Caco-2 (cell line): ENCODE data around the gene SCG2. TPM values are rescaled to one million over a fixed set of nuclear protein-coding genes. Genes with fewer than 3 reads are reported as not detected.

Source experiments
- BruUV-seq: library from RNA; stranded (reverse); fragments of 400-500 nt; replicated peaks from 2 replicates; lab custom pipeline; 2021; lab: Mats Ljungman, UMichigan
- CTCF ChIA-PET: fragments of 300-600 bp; sonication (Branson Sonifier 250); formaldehyde crosslinking; loops from one replicate; lab custom pipeline; 2022; ENCODE audit warnings: antibody characterized with exemption; lab: Charles Lee
- POLR2A ChIA-PET: fragments of 300-600 bp; sonication (Branson Sonifier 250); formaldehyde crosslinking; loops from one replicate; lab custom pipeline; 2022; ENCODE audit warnings: antibody characterized with exemption; lab: Charles Lee
- DNase-seq, 2 experiments: peaks; one replicate each; pipeline versions ENCODE4 v3.0.0 to v3.0.0-alpha.2; 2020 to 2022
- H3K27me3 ChIP-seq: replicated peaks from 2 replicates; pipeline ENCODE4 v1.6.0; 2011; ENCODE audit warnings: low read length; ENCODE audit not compliant: control insufficient read depth, insufficient read depth
- H3K36me3 ChIP-seq: 2 replicates; pipeline ENCODE4 v1.5.1; 2011; ENCODE audit warnings: low read length; ENCODE audit not compliant: control insufficient read depth, insufficient read depth
- H3K4me1 ChIP-seq: fragments of 250-450 bp; sonication (Bioruptor Pico); 2 replicates; pipeline ENCODE4 v1.5.1; 2020; ENCODE audit warnings: mild to moderate bottlenecking
- H3K4me3 ChIP-seq: 2 replicates; pipeline ENCODE4 v1.5.1; 2011; ENCODE audit warnings: low read depth, mild to moderate bottlenecking, control low read depth, low read length
- H3K9me3 ChIP-seq: fragments of 250-450 bp; sonication (Bioruptor Pico); 2 replicates; pipeline ENCODE4 v1.5.1; 2020; ENCODE audit warnings: mild to moderate bottlenecking, moderate library complexity
- H3K27ac Mint-ChIP-seq: one replicate; pipeline ENCODE4 v1.8.0; 2022; ENCODE audit warnings: mixed read lengths; ENCODE audit not compliant: unreplicated experiment
- H3K27me3 Mint-ChIP-seq: one replicate; pipeline ENCODE4 v1.8.0; 2022; ENCODE audit warnings: mixed read lengths; ENCODE audit not compliant: insufficient read depth, unreplicated experiment
- H3K36me3 Mint-ChIP-seq: one replicate; pipeline ENCODE4 v1.8.0; 2022; ENCODE audit warnings: mild to moderate bottlenecking, mixed read lengths; ENCODE audit not compliant: insufficient read depth, unreplicated experiment
- H3K4me1 Mint-ChIP-seq: one replicate; pipeline ENCODE4 v1.8.0; 2022; ENCODE audit warnings: low read depth, mixed read lengths; ENCODE audit not compliant: unreplicated experiment
- H3K4me3 Mint-ChIP-seq: one replicate; pipeline ENCODE4 v1.8.0; 2022; ENCODE audit warnings: mild to moderate bottlenecking, moderate library complexity, mixed read lengths; ENCODE audit not compliant: unreplicated experiment
- H3K9me3 Mint-ChIP-seq: one replicate; pipeline ENCODE4 v1.8.0; 2022; ENCODE audit warnings: mixed read lengths; ENCODE audit not compliant: unreplicated experiment
- CTCF ChIP-seq, 2 experiments: fragments of 200-600 bp in 1 of 2; IDR thresholded peaks; 1 replicate in 1 of 2; 2 replicates in 1 of 2; pipeline versions ENCODE4 v1.5.1 to v1.8.0; 2011 to 2022; ENCODE audit warnings: antibody characterized with exemption in 1 of 2, control low read depth in 1 of 2, inconsistent platforms in 1 of 2, low read depth in 1 of 2, low read length in 1 of 2, mild to moderate bottlenecking in 1 of 2, moderate library complexity in 1 of 2; ENCODE audit not compliant: insufficient read depth in 1 of 2, severe bottlenecking in 1 of 2, unreplicated experiment in 1 of 2
- intact Hi-C: fragments of 100-400 bp; cut with micrococcal nuclease; formaldehyde crosslinking; loops from one replicate; pipeline ENCODE4 v1.10.0; 2022; ENCODE audit not compliant: unreplicated experiment
- total RNA-seq: library from RNA; stranded (reverse); gene quantifications from 2 replicates; pipeline ENCODE4 v1.2.3, GENCODE V29; 2022

SCG2 gene
- total RNA-seq, 1 experiment from 2014 or later: 0.41 TPM

GRCh38 chr2:223602972-223603371 is 811 bp upstream of the SCG2 start:
- no peak for TF ChIP-seq CTCF (IDR thresholded peaks at IDR 0.05; ENCODE audit: insufficient read depth in 1 of 2, low read depth in 1 of 2, low read length in 1 of 2, severe bottlenecking in 1 of 2, unreplicated experiment in 1 of 2)
- no peaks in the 10 kb centered on the region for H3K36me3 Mint-ChIP-seq
- H3K27me3 ChIP-seq: no peaks in the 10 kb centered on the region
- no peak overlapping the region for H3K27ac Mint-ChIP-seq
- ChIA-PET CTCF (no interaction called here), POLR2A (no interaction called here)
- H3K27me3 Mint-ChIP-seq: peaks cover 23% of the 10 kb centered on the region
- H3K9me3 ChIP-seq: no peaks in the 10 kb centered on the region
- no TSS peak for BruUV-seq
- no peaks in the 10 kb centered on the region for H3K36me3 ChIP-seq
- intact Hi-C loops: loop anchor here (5.0 kb wide), 1 partner anchor 146 kb away; no protein-coding TSS in a partner anchor
- no peak for DNase-seq
- H3K4me1 ChIP-seq: no peaks in the 10 kb centered on the region
- H3K4me3 Mint-ChIP-seq: no peak overlapping the region
- H3K4me3 ChIP-seq: no peak overlapping the region
- no peaks in the 10 kb centered on the region for H3K4me1 Mint-ChIP-seq
- H3K9me3 Mint-ChIP-seq: no peaks in the 10 kb centered on the region

GRCh38 chr2:223601018-223601417 is 1.1 kb downstream of the SCG2 start:
- intact Hi-C loops: loop anchor here (5.0 kb wide), 1 partner anchor 144 kb away; no protein-coding TSS in a partner anchor
- POLR2A ChIA-PET: no interaction called here

GRCh38 chr2:223599640-223600380 is 2.4 kb downstream of the SCG2 start:
- no peaks in the 10 kb centered on the region for H3K36me3 Mint-ChIP-seq
- H3K4me3 ChIP-seq: no peak overlapping the region
- no peaks in the 10 kb centered on the region for H3K4me1 Mint-ChIP-seq
- TF ChIP-seq CTCF (IDR thresholded peaks at IDR 0.05; ENCODE audit: insufficient read depth in 1 of 2, low read depth in 1 of 2, low read length in 1 of 2, severe bottlenecking in 1 of 2, unreplicated experiment in 1 of 2): no peak
- H3K9me3 Mint-ChIP-seq: no peaks in the 10 kb centered on the region
- no peaks in the 10 kb centered on the region for H3K4me1 ChIP-seq
- H3K4me3 Mint-ChIP-seq: no peak overlapping the region
- CTCF ChIA-PET: no interaction called here
- no peaks in the 10 kb centered on the region for H3K27me3 ChIP-seq
- no peak overlapping the region for H3K27ac Mint-ChIP-seq
- H3K9me3 ChIP-seq: no peaks in the 10 kb centered on the region
- POLR2A ChIA-PET: no interaction called here
- no TSS peak for BruUV-seq
- intact Hi-C loops: loop anchor here (5.0 kb wide), 1 partner anchor 143 kb away; no protein-coding TSS in a partner anchor
- no peaks in the 10 kb centered on the region for H3K36me3 ChIP-seq
- peaks cover 16% of the 10 kb centered on the region for H3K27me3 Mint-ChIP-seq
- no peak for DNase-seq

More at GRCh38 chr2:223601018-223601417, 1.1 kb downstream of the SCG2 start:
- H3K27ac Mint-ChIP-seq: no peak overlapping the region
- no peaks in the 10 kb centered on the region for H3K36me3 ChIP-seq
- BruUV-seq: no TSS peak
- DNase-seq: no peak
- CTCF ChIA-PET: no interaction called here
- H3K4me1 ChIP-seq: no peaks in the 10 kb centered on the region
- peaks cover 19% of the 10 kb centered on the region for H3K27me3 Mint-ChIP-seq
- TF ChIP-seq CTCF (IDR thresholded peaks at IDR 0.05; ENCODE audit: insufficient read depth in 1 of 2, low read depth in 1 of 2, low read length in 1 of 2, severe bottlenecking in 1 of 2, unreplicated experiment in 1 of 2): no peak
- no peaks in the 10 kb centered on the region for H3K36me3 Mint-ChIP-seq
- H3K4me1 Mint-ChIP-seq: no peaks in the 10 kb centered on the region
- H3K4me3 Mint-ChIP-seq: no peak overlapping the region
- no peaks in the 10 kb centered on the region for H3K9me3 Mint-ChIP-seq
- H3K9me3 ChIP-seq: no peaks in the 10 kb centered on the region
- H3K4me3 ChIP-seq: no peak overlapping the region
- H3K27me3 ChIP-seq: no peaks in the 10 kb centered on the region
